Measurements from ENCODE around the gene SNRNP200. TPM values are rescaled to one million over a fixed set of nuclear protein-coding genes. Genes with fewer than 3 reads are reported as not detected.
A peak's percentile ranks its signal among the peaks of the same experiment; 100 is the strongest.

Gene SNRNP200
- polyA plus RNA-seq, 1 donor (not counting 4 experiments of a cell fraction or from before 2014, with no cell fraction given): 78.4 TPM

- no peaks in the 10 kb centered on the region for H3K9me1 ChIP-seq (ENCODE audit: control insufficient read depth, extremely low read depth, insufficient read depth, low read length)
- peaks cover 50% of the 10 kb centered on the region for H3K79me2 ChIP-seq (ENCODE audit: control insufficient read depth, insufficient read depth, low read length)
- no peak for TF ChIP-seq EZH2 (IDR thresholded peaks at IDR 0.05; ENCODE audit: low read length)
- TF ChIP-seq CTCF (optimal IDR thresholded peaks at IDR 0.05 in 1 of 3, IDR thresholded peaks at IDR 0.05 in 1 of 3, conservative IDR thresholded peaks at IDR 0.05 in 1 of 3; ENCODE audit: extremely low read depth in 1 of 3, insufficient read depth in 2 of 3, low read length in 3 of 3): no peak
- no peak overlapping the region for H2AFZ ChIP-seq (ENCODE audit: control insufficient read depth, low read length)
- H3K4me3 ChIP-seq (ENCODE audit: control insufficient read depth in 2 of 3, extremely low read depth in 1 of 3, insufficient read depth in 2 of 3, low read depth in 1 of 3, low read length in 3 of 3): no peak overlapping the region
- H3K9ac ChIP-seq (ENCODE audit: control insufficient read depth, extremely low read depth, insufficient read depth, low read length): no peak overlapping the region
- peaks cover 0 to 21% of the 10 kb centered on the region in 2 experiments for H3K36me3 ChIP-seq (ENCODE audit: control insufficient read depth in 2 of 2, extremely low read depth in 1 of 2, insufficient read depth in 2 of 2, low read length in 2 of 2)
- DNase-seq (ENCODE audit: low read depth, low spot score): no peak
- dilution Hi-C loops (cut with MboI; ENCODE audit: extremely low pct_ligation_motif_present, low sequenced_read_pairs): no loop called here
- H4K20me1 ChIP-seq (ENCODE audit: control insufficient read depth, extremely low read depth, insufficient read depth, low read length): no peaks in the 10 kb centered on the region
- no peak overlapping the region for H3K4me2 ChIP-seq (ENCODE audit: control insufficient read depth, extremely low read depth, insufficient read depth, low read depth, low read length)
- FAIRE-seq: no peak
- H3K9me3 ChIP-seq (ENCODE audit: control insufficient read depth, low read depth, low read length): no peaks in the 10 kb centered on the region
- peaks cover 11% of the 10 kb centered on the region for H3K4me1 ChIP-seq (ENCODE audit: control insufficient read depth, extremely low read depth, insufficient read depth, low read length)
- H3K27me3 ChIP-seq (ENCODE audit: control insufficient read depth, extremely low read depth, insufficient read depth, low read length): no peaks in the 10 kb centered on the region
- peak overlapping the region; percentile 29 for H3K27ac ChIP-seq (ENCODE audit: control insufficient read depth, insufficient read depth, low read length)
Measured at GRCh38 chr2:96340493-96341414, 35.4 kb upstream of the SNRNP200 start.

- H2AFZ ChIP-seq (ENCODE audit: control insufficient read depth, low read length): no peak overlapping the region
- no peak overlapping the region for H3K27ac ChIP-seq (ENCODE audit: control insufficient read depth, insufficient read depth, low read length)
- no peaks in the 10 kb centered on the region for H3K27me3 ChIP-seq (ENCODE audit: control insufficient read depth, extremely low read depth, insufficient read depth, low read length)
- peak overlapping the region; percentile 81 for H3K9ac ChIP-seq (ENCODE audit: control insufficient read depth, extremely low read depth, insufficient read depth, low read length)
- H3K9me3 ChIP-seq (ENCODE audit: control insufficient read depth, low read depth, low read length): no peaks in the 10 kb centered on the region
- TF ChIP-seq CTCF (optimal IDR thresholded peaks at IDR 0.05 in 1 of 3, IDR thresholded peaks at IDR 0.05 in 1 of 3, conservative IDR thresholded peaks at IDR 0.05 in 1 of 3; ENCODE audit: extremely low read depth in 1 of 3, insufficient read depth in 2 of 3, low read length in 3 of 3) (no peak), EZH2 (IDR thresholded peaks at IDR 0.05; ENCODE audit: low read length) (no peak)
- peaks cover 47% of the 10 kb centered on the region for H3K79me2 ChIP-seq (ENCODE audit: control insufficient read depth, insufficient read depth, low read length)
- H3K36me3 ChIP-seq (ENCODE audit: control insufficient read depth in 2 of 2, extremely low read depth in 1 of 2, insufficient read depth in 2 of 2, low read length in 2 of 2): no peaks in the 10 kb centered on the region
- DNase-seq (ENCODE audit: low read depth, low spot score): no peak
- no peaks in the 10 kb centered on the region for H4K20me1 ChIP-seq (ENCODE audit: control insufficient read depth, extremely low read depth, insufficient read depth, low read length)
- H3K4me2 ChIP-seq (ENCODE audit: control insufficient read depth, extremely low read depth, insufficient read depth, low read depth, low read length): peak overlapping the region; percentile 99
- H3K4me1 ChIP-seq (ENCODE audit: control insufficient read depth, extremely low read depth, insufficient read depth, low read length): peaks cover 11% of the 10 kb centered on the region
- no peak for FAIRE-seq
- H3K4me3 ChIP-seq (ENCODE audit: control insufficient read depth in 2 of 3, extremely low read depth in 1 of 3, insufficient read depth in 2 of 3, low read depth in 1 of 3, low read length in 3 of 3): peak overlapping the region in 1 of 3 experiments; percentile 91
- dilution Hi-C loops (cut with MboI; ENCODE audit: extremely low pct_ligation_motif_present, low sequenced_read_pairs): no loop called here
- H3K9me1 ChIP-seq (ENCODE audit: control insufficient read depth, extremely low read depth, insufficient read depth, low read length): no peaks in the 10 kb centered on the region
Measured at GRCh38 chr2:96336873-96337272, 31.5 kb upstream of the SNRNP200 start.
